HEK293 (cell line): ENCODE results near the gene SULT2B1.
A peak's percentile ranks its signal among the peaks of the same experiment; 100 is the strongest.

Experiments
- CTCF ChIA-PET: fragments of 350-600 bp; formaldehyde crosslinking; extraction: SDS; loops from one replicate; lab custom pipeline; 2021; ENCODE audit warnings: antibody characterized with exemption; lab: Yijun Ruan, JAX
- POLR2A ChIA-PET: fragments of 300-600 bp; formaldehyde crosslinking; extraction: SDS; loops from one replicate; lab custom pipeline; 2020; ENCODE audit warnings: antibody characterized with exemption, inconsistent platforms; lab: Yijun Ruan, JAX
- H3K27ac ChIP-seq: fragments of 200-500 bp; sonication (Bioruptor generic); 2 replicates; pipeline ENCODE4 v1.5.1; 2014; ENCODE audit warnings: low read depth, low read length, control low read depth, inconsistent platforms; ENCODE audit errors: extremely low read depth
- H3K36me3 ChIP-seq, 2 experiments: fragments of 200-500 bp in 1 of 2; sonication (Bioruptor generic) in 1 of 2; 1 replicate in 1 of 2; 2 replicates in 1 of 2; pipeline ENCODE4 v1.5.1; 2014 to 2017; ENCODE audit warnings: inconsistent platforms in 2 of 2, low read length in 2 of 2; ENCODE audit not compliant: control insufficient read depth in 2 of 2, insufficient read depth in 1 of 2
- H3K4me1 ChIP-seq: fragments of 200-500 bp; sonication (Bioruptor generic); 2 replicates; pipeline ENCODE4 v1.5.1; 2014; ENCODE audit warnings: mild to moderate bottlenecking, low read length, inconsistent platforms; ENCODE audit not compliant: control insufficient read depth, insufficient read depth
- H3K4me3 ChIP-seq: 2 replicates; pipeline ENCODE4 v1.5.1; 2011; ENCODE audit warnings: low read depth, mild to moderate bottlenecking, control low read depth, low read length, moderate library complexity
- H3K9me3 ChIP-seq: fragments of 200-500 bp; sonication (Bioruptor generic); 2 replicates; pipeline ENCODE4 v1.5.1; 2014; ENCODE audit warnings: low read depth, low read length, inconsistent platforms; ENCODE audit not compliant: control insufficient read depth, insufficient read depth
- BCL11A ChIP-seq: fragments of 450-650 bp; formaldehyde crosslinking; IDR thresholded peaks from 2 replicates; pipeline ENCODE4 v1.5.1; 2016; ENCODE audit warnings: low read depth, missing biosample characterization, missing genetic modification characterization
- FEZF1 ChIP-seq: fragments of 450-650 bp; formaldehyde crosslinking; IDR thresholded peaks from 2 replicates; pipeline ENCODE4 v1.5.1; 2016; ENCODE audit warnings: missing biosample characterization, missing genetic modification characterization
- GLIS1 ChIP-seq: fragments of 450-650 bp; formaldehyde crosslinking; IDR thresholded peaks from 2 replicates; pipeline ENCODE4 v1.5.1; 2016; ENCODE audit warnings: missing biosample characterization, missing genetic modification characterization
- HOXD13 ChIP-seq: sonication (generic); formaldehyde crosslinking; IDR thresholded peaks from 2 replicates; pipeline ENCODE4 v1.8.0; 2022; ENCODE audit warnings: missing genetic modification reagents, borderline replicate concordance
- KLF8 ChIP-seq: fragments of 450-650 bp; formaldehyde crosslinking; IDR thresholded peaks from 2 replicates; pipeline ENCODE4 v1.5.1; 2016; ENCODE audit warnings: missing biosample characterization, missing genetic modification characterization
- KLF9 ChIP-seq: fragments of 450-650 bp; formaldehyde crosslinking; IDR thresholded peaks from 2 replicates; pipeline ENCODE4 v1.5.1; 2016; ENCODE audit warnings: missing biosample characterization, missing genetic modification characterization, low read depth
- OSR2 ChIP-seq: fragments of 450-650 bp; formaldehyde crosslinking; IDR thresholded peaks from 2 replicates; pipeline ENCODE4 v1.5.1; 2016; ENCODE audit warnings: missing biosample characterization, missing genetic modification characterization
- OVOL3 ChIP-seq: fragments of 450-650 bp; formaldehyde crosslinking; IDR thresholded peaks from 2 replicates; pipeline ENCODE4 v1.5.1; 2016; ENCODE audit warnings: missing biosample characterization, missing genetic modification characterization
- PATZ1 ChIP-seq: fragments of 450-650 bp; formaldehyde crosslinking; IDR thresholded peaks from 2 replicates; pipeline ENCODE4 v1.5.1; 2016; ENCODE audit warnings: missing biosample characterization, missing genetic modification characterization
- SALL2 ChIP-seq: fragments of 450-650 bp; formaldehyde crosslinking; IDR thresholded peaks from 2 replicates; pipeline ENCODE4 v1.5.0; 2017; ENCODE audit warnings: missing biosample characterization, mild to moderate bottlenecking, missing genetic modification characterization, borderline replicate concordance
- SP3 ChIP-seq: fragments of 450-650 bp; formaldehyde crosslinking; IDR thresholded peaks from 2 replicates; pipeline ENCODE4 v1.5.1; 2016; ENCODE audit warnings: missing biosample characterization, missing genetic modification characterization
- TSHZ1 ChIP-seq: fragments of 450-650 bp; formaldehyde crosslinking; IDR thresholded peaks from 2 replicates; pipeline ENCODE4 v1.5.1; 2016; ENCODE audit warnings: missing biosample characterization, missing genetic modification characterization, borderline replicate concordance
- ZBTB49 ChIP-seq: fragments of 450-650 bp; formaldehyde crosslinking; IDR thresholded peaks from 2 replicates; pipeline ENCODE4 v1.5.1; 2016; ENCODE audit warnings: missing biosample characterization, missing genetic modification characterization, low read depth
- ZNF140 ChIP-seq: fragments of 450-650 bp; formaldehyde crosslinking; IDR thresholded peaks from 2 replicates; pipeline ENCODE4 v1.5.1; 2016; ENCODE audit warnings: missing biosample characterization, missing genetic modification characterization
- ZNF157 ChIP-seq: fragments of 450-650 bp; formaldehyde crosslinking; IDR thresholded peaks from 2 replicates; pipeline ENCODE4 v1.5.1; 2016; ENCODE audit warnings: missing biosample characterization, missing genetic modification characterization
- ZNF16 ChIP-seq: fragments of 450-650 bp; formaldehyde crosslinking; IDR thresholded peaks from 2 replicates; pipeline ENCODE4 v1.5.1; 2016; ENCODE audit warnings: low read depth, missing biosample characterization, missing genetic modification characterization
- ZNF169 ChIP-seq: fragments of 450-650 bp; formaldehyde crosslinking; IDR thresholded peaks from 2 replicates; pipeline ENCODE4 v1.5.1; 2016; ENCODE audit warnings: missing biosample characterization, missing genetic modification characterization
- ZNF26 ChIP-seq: fragments of 450-650 bp; formaldehyde crosslinking; IDR thresholded peaks from 2 replicates; pipeline ENCODE4 v1.5.1; 2016; ENCODE audit warnings: missing biosample characterization, missing genetic modification characterization
- ZNF311 ChIP-seq: fragments of 450-650 bp; formaldehyde crosslinking; IDR thresholded peaks from 2 replicates; pipeline ENCODE4 v1.5.1; 2017; ENCODE audit warnings: missing biosample characterization, missing genetic modification characterization, borderline replicate concordance
- ZNF341 ChIP-seq: fragments of 450-650 bp; formaldehyde crosslinking; IDR thresholded peaks from 2 replicates; pipeline ENCODE4; 2016; ENCODE audit warnings: low read depth, missing biosample characterization, missing genetic modification characterization
- ZNF354C ChIP-seq: fragments of 450-650 bp; formaldehyde crosslinking; IDR thresholded peaks from 2 replicates; pipeline ENCODE4 v1.5.1; 2016; ENCODE audit warnings: missing biosample characterization, missing genetic modification characterization, low read depth, borderline replicate concordance
- ZNF544 ChIP-seq: fragments of 450-650 bp; formaldehyde crosslinking; IDR thresholded peaks from 2 replicates; pipeline ENCODE4 v1.5.0; 2017; ENCODE audit warnings: missing biosample characterization, missing genetic modification characterization
- ZNF549 ChIP-seq: fragments of 450-650 bp; IDR thresholded peaks from 2 replicates; pipeline ENCODE4 v1.5.1; 2018; ENCODE audit warnings: missing biosample characterization, missing genetic modification characterization, mild to moderate bottlenecking, inconsistent platforms, moderate library complexity
- ZNF571 ChIP-seq: fragments of 450-650 bp; formaldehyde crosslinking; IDR thresholded peaks from 2 replicates; pipeline ENCODE4 v1.5.0; 2017; ENCODE audit warnings: missing biosample characterization, missing genetic modification characterization
- ZNF707 ChIP-seq: fragments of 450-650 bp; formaldehyde crosslinking; IDR thresholded peaks from 2 replicates; pipeline ENCODE4 v1.5.1; 2016; ENCODE audit warnings: missing biosample characterization, missing genetic modification characterization
- ZNF791 ChIP-seq: fragments of 450-650 bp; formaldehyde crosslinking; IDR thresholded peaks from 2 replicates; pipeline ENCODE4 v1.5.1; 2016; ENCODE audit warnings: missing biosample characterization, missing genetic modification characterization
- ZNF837 ChIP-seq: fragments of 450-650 bp; formaldehyde crosslinking; IDR thresholded peaks from 2 replicates; pipeline ENCODE4 v1.5.1; 2016; ENCODE audit warnings: missing biosample characterization, missing genetic modification characterization
- ZNF843 ChIP-seq: fragments of 450-650 bp; formaldehyde crosslinking; IDR thresholded peaks from 2 replicates; pipeline ENCODE4 v1.5.1; 2016; ENCODE audit warnings: missing biosample characterization, missing genetic modification characterization
- ZXDB ChIP-seq: fragments of 450-650 bp; formaldehyde crosslinking; IDR thresholded peaks from 2 replicates; pipeline ENCODE4 v1.5.1; 2016; ENCODE audit warnings: missing biosample characterization, missing genetic modification characterization
- TF ChIP-seq, protein P1 (sequence below): IDR thresholded peaks from 2 replicates; pipeline ENCODE4 v1.6.1; 2011; ENCODE audit warnings: mild to moderate bottlenecking, low read depth, low read length, borderline replicate concordance

SULT2B1 gene

DNA sequence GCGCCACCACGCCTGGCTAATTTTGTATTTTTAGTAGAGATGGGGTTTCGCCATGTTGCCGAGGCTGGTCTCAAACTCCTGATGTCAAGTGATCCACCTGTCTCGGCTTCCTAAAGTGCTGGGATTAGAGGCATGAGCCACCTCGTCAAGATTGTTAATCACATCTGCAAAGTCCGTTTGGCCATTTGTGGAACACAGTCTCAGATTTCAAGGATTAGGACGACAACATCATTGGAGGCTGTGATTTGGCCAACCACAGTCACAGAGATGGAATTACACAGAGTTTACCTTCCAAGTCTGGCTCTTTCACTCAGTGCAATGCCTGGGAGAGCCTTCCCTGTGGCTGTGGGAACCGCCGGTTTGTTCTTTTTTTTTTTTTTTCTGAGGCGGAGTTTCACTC is 17.8 kb downstream of the SULT2B1 start:
- ChIA-PET POLR2A (interaction anchor here (0.7 kb wide), 1 partner anchor 39 kb away, joined by 3 read pairs; no protein-coding TSS in a partner anchor), CTCF (interaction anchor here (1.1 kb wide), 1 partner anchor 19 kb away, joined by 3 read pairs; no protein-coding TSS in a partner anchor)
- H3K4me3 ChIP-seq = no peak overlapping the region
- peaks cover 11% of the 10 kb centered on the region for H3K4me1 ChIP-seq
- H3K27ac ChIP-seq = no peak overlapping the region
- no peaks in the 10 kb centered on the region for H3K9me3 ChIP-seq
- H3K36me3 ChIP-seq = no peaks in the 10 kb centered on the region
- TF ChIP-seq ZNF157 (no peak), PATZ1 (tag by site-specific recombination) (no peak), ZNF311 (tag by site-specific recombination) (no peak), FEZF1 (peak; percentile 97), ZNF169 (tag by site-specific recombination) (no peak), TSHZ1 (peak; percentile 24; the same call in 1 of the 2 replicates), ZNF549 (tag by site-specific recombination) (no peak), ZNF571 (tag by site-specific recombination) (no peak), ZNF791 (tag by site-specific recombination) (no peak), OVOL3 (tag by site-specific recombination) (no peak), KLF9 (tag by site-specific recombination) (no peak), SP3 (tag by site-specific recombination) (no peak), KLF8 (tag by site-specific recombination) (0 out of 2 replicates have a peak, but pooled peaks have one; percentile 57), ZNF16 (tag by site-specific recombination) (no peak), ZXDB (tag by site-specific recombination) (0 out of 2 replicates have a peak, but pooled peaks have one; percentile 43), ZNF354C (tag by site-specific recombination) (no peak), ZNF544 (no peak), BCL11A (tag by site-specific recombination) (no peak), ZNF837 (tag by site-specific recombination) (no peak), ZNF341 (tag by site-specific recombination) (no peak), ZNF843 (0 out of 2 replicates have a peak, but pooled peaks have one; percentile 21), HOXD13 (CRISPR knock-in tag) (no peak), ZNF707 (no peak), GLIS1 (tag by site-specific recombination) (peak; percentile 61), SALL2 (tag by site-specific recombination) (no peak), ZBTB49 (tag by site-specific recombination) (no peak), OSR2 (tag by site-specific recombination) (peak; percentile 43; the same call in 1 of the 2 replicates), ZNF140 (tag by site-specific recombination) (no peak), ZNF26 (tag by site-specific recombination) (no peak)
- TF ChIP-seq, protein P1, sequence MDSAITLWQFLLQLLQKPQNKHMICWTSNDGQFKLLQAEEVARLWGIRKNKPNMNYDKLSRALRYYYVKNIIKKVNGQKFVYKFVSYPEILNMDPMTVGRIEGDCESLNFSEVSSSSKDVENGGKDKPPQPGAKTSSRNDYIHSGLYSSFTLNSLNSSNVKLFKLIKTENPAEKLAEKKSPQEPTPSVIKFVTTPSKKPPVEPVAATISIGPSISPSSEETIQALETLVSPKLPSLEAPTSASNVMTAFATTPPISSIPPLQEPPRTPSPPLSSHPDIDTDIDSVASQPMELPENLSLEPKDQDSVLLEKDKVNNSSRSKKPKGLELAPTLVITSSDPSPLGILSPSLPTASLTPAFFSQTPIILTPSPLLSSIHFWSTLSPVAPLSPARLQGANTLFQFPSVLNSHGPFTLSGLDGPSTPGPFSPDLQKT = no peak
